Jurkat, Clone E6-1 (cell line): ENCODE measurements around the gene NEDD4L.

Experiments
- DNase-seq: peaks from one replicate; pipeline ENCODE4 v3.0.0-alpha.2; 2011; ENCODE audit warnings: low read depth, low spot score
- H3K4me3 ChIP-seq: 2 replicates; pipeline ENCODE4 v1.5.1; 2011; ENCODE audit warnings: mild to moderate bottlenecking, low read length, control low read depth, moderate library complexity

NEDD4L gene

GRCh38 chr18:58241026-58241679 lies 197.1 kb downstream of the NEDD4L start:
- DNase-seq = no peak
- H3K4me3 ChIP-seq = no peak overlapping the region

GRCh38 chr18:58241877-58242276 lies 197.9 kb downstream of the NEDD4L start:
- no peak overlapping the region for H3K4me3 ChIP-seq
- no peak for DNase-seq

- no peak for DNase-seq
Measured at GRCh38 chr18:58242435-58242834, 198.4 kb downstream of the NEDD4L start.

GRCh38 chr18:58242968-58243367 lies 198.9 kb downstream of the NEDD4L start:
- DNase-seq = no peak
- H3K4me3 ChIP-seq = no peak overlapping the region

More at GRCh38 chr18:58242435-58242834, 198.4 kb downstream of the NEDD4L start:
- H3K4me3 ChIP-seq = no peak overlapping the region

- no peak for DNase-seq
- H3K4me3 ChIP-seq = no peak overlapping the region
Measured at GRCh38 chr18:58243401-58243800, 199.4 kb downstream of the NEDD4L start.

GRCh38 chr18:58247363-58247834 lies 203.4 kb downstream of the NEDD4L start:
- DNase-seq = no peak
- no peak overlapping the region for H3K4me3 ChIP-seq

GRCh38 chr18:58249712-58250111 lies 205.7 kb downstream of the NEDD4L start:
- DNase-seq = no peak

GRCh38 chr18:58251416-58251815 lies 207.4 kb downstream of the NEDD4L start:
- H3K4me3 ChIP-seq = no peak overlapping the region
- DNase-seq = no peak

More at GRCh38 chr18:58249712-58250111, 205.7 kb downstream of the NEDD4L start:
- H3K4me3 ChIP-seq = no peak overlapping the region

- no peak overlapping the region for H3K4me3 ChIP-seq
- no peak for DNase-seq
Measured at GRCh38 chr18:58252166-58252565, 208.1 kb downstream of the NEDD4L start.

- no peak overlapping the region for H3K4me3 ChIP-seq
- no peak for DNase-seq
Measured at GRCh38 chr18:58253318-58253717, 209.3 kb downstream of the NEDD4L start.

- H3K4me3 ChIP-seq = no peak overlapping the region
- no peak for DNase-seq
Measured at GRCh38 chr18:58253871-58254270, 209.8 kb downstream of the NEDD4L start.

- DNase-seq = no peak
- no peak overlapping the region for H3K4me3 ChIP-seq
Measured at GRCh38 chr18:58254873-58255511, 211.0 kb downstream of the NEDD4L start.

- no peak overlapping the region for H3K4me3 ChIP-seq
- no peak for DNase-seq
Measured at GRCh38 chr18:58255701-58256311, 211.8 kb downstream of the NEDD4L start.

GRCh38 chr18:58256316-58257080 lies 212.5 kb downstream of the NEDD4L start:
- no peak overlapping the region for H3K4me3 ChIP-seq
- no peak for DNase-seq

GRCh38 chr18:58257461-58257860 lies 213.4 kb downstream of the NEDD4L start:
- DNase-seq = no peak
- H3K4me3 ChIP-seq = no peak overlapping the region

GRCh38 chr18:58258692-58259342 lies 214.8 kb downstream of the NEDD4L start:
- DNase-seq = no peak

GRCh38 chr18:58263055-58263957 lies 219.3 kb downstream of the NEDD4L start:
- H3K4me3 ChIP-seq = no peak overlapping the region
- DNase-seq = no peak

More at GRCh38 chr18:58258692-58259342, 214.8 kb downstream of the NEDD4L start:
- no peak overlapping the region for H3K4me3 ChIP-seq

- no peak overlapping the region for H3K4me3 ChIP-seq
Measured at GRCh38 chr18:58264075-58264474, 220.0 kb downstream of the NEDD4L start.

More at GRCh38 chr18:58264075-58264474, 220.0 kb downstream of the NEDD4L start:
- no peak for DNase-seq
